Fibroblast of lung (primary cell): ENCODE data around the gene GPAT2.

Experiments
- EZH2 ChIP-seq: IDR thresholded peaks from 2 replicates; pipeline ENCODE4 v1.5.1; 2012; ENCODE audit warnings: low read length, control low read depth, mild to moderate bottlenecking; ENCODE audit errors: missing control alignments
- TF ChIP-seq, protein P1 (sequence below), 2 donors: IDR thresholded peaks in 1 of 2; conservative IDR thresholded peaks in 1 of 2; 1 replicate in 1 of 2; 2 replicates in 1 of 2; pipeline ENCODE4 v1.5.1; 2011 to 2012; ENCODE audit warnings: low read length in 2 of 2, control low read depth in 1 of 2, inconsistent platforms in 1 of 2, low read depth in 1 of 2, mild to moderate bottlenecking in 1 of 2

DNA sequence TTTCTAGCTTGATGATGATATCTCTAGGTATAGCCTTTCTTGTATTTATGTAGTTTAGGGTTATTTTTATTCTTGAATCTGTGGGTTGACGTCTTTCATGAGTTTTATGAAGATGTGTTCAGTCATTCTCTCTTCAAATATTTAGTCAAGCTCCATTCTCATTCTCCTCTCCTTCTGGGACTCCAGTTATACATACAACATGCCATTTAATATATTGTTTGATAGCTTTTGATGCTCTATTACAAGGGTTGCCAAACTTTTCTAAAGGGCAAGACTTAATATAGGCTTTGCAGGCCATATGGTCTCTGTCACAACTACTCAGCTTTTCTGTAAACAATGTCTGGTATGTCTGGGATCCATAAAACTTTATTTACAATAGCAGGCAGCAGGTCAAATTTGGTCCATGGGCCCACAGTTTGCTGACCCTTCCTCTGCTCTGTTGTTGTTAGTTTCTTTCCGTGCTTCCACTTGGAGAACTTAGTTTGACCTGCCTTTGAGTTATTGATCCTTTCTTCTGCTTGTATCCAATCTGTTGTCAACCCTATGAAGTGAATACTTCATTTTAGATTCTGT, 40.6 kb upstream of the GPAT2 start:
- TF ChIP-seq, protein P1, sequence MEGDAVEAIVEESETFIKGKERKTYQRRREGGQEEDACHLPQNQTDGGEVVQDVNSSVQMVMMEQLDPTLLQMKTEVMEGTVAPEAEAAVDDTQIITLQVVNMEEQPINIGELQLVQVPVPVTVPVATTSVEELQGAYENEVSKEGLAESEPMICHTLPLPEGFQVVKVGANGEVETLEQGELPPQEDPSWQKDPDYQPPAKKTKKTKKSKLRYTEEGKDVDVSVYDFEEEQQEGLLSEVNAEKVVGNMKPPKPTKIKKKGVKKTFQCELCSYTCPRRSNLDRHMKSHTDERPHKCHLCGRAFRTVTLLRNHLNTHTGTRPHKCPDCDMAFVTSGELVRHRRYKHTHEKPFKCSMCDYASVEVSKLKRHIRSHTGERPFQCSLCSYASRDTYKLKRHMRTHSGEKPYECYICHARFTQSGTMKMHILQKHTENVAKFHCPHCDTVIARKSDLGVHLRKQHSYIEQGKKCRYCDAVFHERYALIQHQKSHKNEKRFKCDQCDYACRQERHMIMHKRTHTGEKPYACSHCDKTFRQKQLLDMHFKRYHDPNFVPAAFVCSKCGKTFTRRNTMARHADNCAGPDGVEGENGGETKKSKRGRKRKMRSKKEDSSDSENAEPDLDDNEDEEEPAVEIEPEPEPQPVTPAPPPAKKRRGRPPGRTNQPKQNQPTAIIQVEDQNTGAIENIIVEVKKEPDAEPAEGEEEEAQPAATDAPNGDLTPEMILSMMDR (conservative IDR thresholded peaks at IDR 0.05 in 1 of 2, IDR thresholded peaks at IDR 0.05 in 1 of 2; ENCODE audit: low read depth in 1 of 2, low read length in 2 of 2), result no peak
- no peak for TF ChIP-seq EZH2
